H9 (cell line): Measurements from ENCODE around the gene C1orf141. TPM values are rescaled to one million over a fixed set of nuclear protein-coding genes. Genes with fewer than 3 reads are reported as not detected.

Experiments
- DNase-seq: peaks from one replicate; pipeline ENCODE4 v3.0.0-alpha.2; 2017
- H2AFZ ChIP-seq: one replicate; pipeline ENCODE4 v1.6.1; 2013; ENCODE audit warnings: mild to moderate bottlenecking, low read length, control low read depth, moderate library complexity
- H2AK5ac ChIP-seq: 2 replicates; pipeline ENCODE4 v1.6.1; 2013; ENCODE audit warnings: low read length, control low read depth, mixed read lengths; ENCODE audit not compliant: insufficient read length
- H2BK120ac ChIP-seq: one replicate; pipeline ENCODE4 v1.6.1; 2013; ENCODE audit warnings: low read depth, mild to moderate bottlenecking, low read length, control low read depth, inconsistent platforms; ENCODE audit not compliant: poor library complexity, severe bottlenecking
- H2BK12ac ChIP-seq: 2 replicates; pipeline ENCODE4 v1.6.1; 2013; ENCODE audit warnings: low read length, control low read depth, mixed read lengths, low read depth; ENCODE audit not compliant: insufficient read length
- H2BK15ac ChIP-seq: 2 replicates; pipeline ENCODE4 v1.6.1; 2013; ENCODE audit warnings: low read depth, low read length, control low read depth
- H2BK20ac ChIP-seq: one replicate; pipeline ENCODE4 v1.6.1; 2013; ENCODE audit warnings: low read depth, mild to moderate bottlenecking, low read length, control low read depth, inconsistent platforms; ENCODE audit not compliant: poor library complexity, severe bottlenecking
- H2BK5ac ChIP-seq: 2 replicates; pipeline ENCODE4 v1.6.1; 2013; ENCODE audit warnings: low read length, control low read depth, mixed read lengths; ENCODE audit not compliant: insufficient read length
- H3K14ac ChIP-seq: 2 replicates; pipeline ENCODE4 v1.6.1; 2013; ENCODE audit warnings: low read length, control low read depth; ENCODE audit not compliant: insufficient read depth
- H3K18ac ChIP-seq: 2 replicates; pipeline ENCODE4 v1.6.1; 2013; ENCODE audit warnings: low read depth, mild to moderate bottlenecking, mixed read lengths, low read length, control low read depth; ENCODE audit not compliant: insufficient read length
- H3K23ac ChIP-seq: 2 replicates; pipeline ENCODE4 v1.6.1; 2013; ENCODE audit warnings: low read length, control low read depth, mixed read lengths, low read depth; ENCODE audit not compliant: insufficient read length
- H3K23me2 ChIP-seq: 2 replicates; pipeline ENCODE4 v1.6.1; 2013; ENCODE audit warnings: low read depth, mild to moderate bottlenecking, mixed read lengths, low read length, control low read depth; ENCODE audit not compliant: insufficient read length, poor library complexity, severe bottlenecking
- H3K27ac ChIP-seq: 2 replicates; pipeline ENCODE4 v1.5.1; 2013; ENCODE audit warnings: low read length, control low read depth, mixed read lengths, low read depth; ENCODE audit not compliant: insufficient read length
- H3K27me3 ChIP-seq: 2 replicates; pipeline ENCODE4 v1.6.1; 2013; ENCODE audit warnings: low read length, control low read depth, inconsistent platforms; ENCODE audit not compliant: insufficient read depth
- H3K4ac ChIP-seq: 2 replicates; pipeline ENCODE4 v1.6.1; 2013; ENCODE audit warnings: low read depth, mild to moderate bottlenecking, control low read depth, inconsistent platforms, low read length, moderate library complexity
- H3K4me1 ChIP-seq: 2 replicates; pipeline ENCODE4 v1.6.1; 2013; ENCODE audit warnings: low read length, control low read depth, inconsistent platforms; ENCODE audit not compliant: insufficient read depth
- H3K4me2 ChIP-seq: 2 replicates; pipeline ENCODE4 v1.6.1; 2013; ENCODE audit warnings: low read length, control low read depth, mixed read lengths; ENCODE audit not compliant: insufficient read length, insufficient read depth
- H3K56ac ChIP-seq: 2 replicates; pipeline ENCODE4 v1.6.1; 2013; ENCODE audit warnings: low read depth, mild to moderate bottlenecking, mixed read lengths, low read length, control low read depth; ENCODE audit not compliant: insufficient read length
- H3K79me1 ChIP-seq: 2 replicates; pipeline ENCODE4 v1.6.1; 2013; ENCODE audit warnings: low read depth, mild to moderate bottlenecking, moderate library complexity, low read length, control low read depth, inconsistent platforms; ENCODE audit not compliant: insufficient read depth, poor library complexity, severe bottlenecking
- H3K79me2 ChIP-seq: 2 replicates; pipeline ENCODE4 v1.6.1; 2013; ENCODE audit warnings: low read length, control low read depth, inconsistent platforms; ENCODE audit not compliant: insufficient read depth
- H3K9ac ChIP-seq: 2 replicates; pipeline ENCODE4 v1.6.1; 2013; ENCODE audit warnings: low read length, control low read depth, mixed read lengths; ENCODE audit not compliant: insufficient read length; ENCODE audit errors: extremely low read depth
- H3K9me3 ChIP-seq: one replicate; pipeline ENCODE4 v1.6.1; 2013; ENCODE audit warnings: low read depth, low read length, inconsistent platforms; ENCODE audit not compliant: control insufficient read depth
- H3T11ph ChIP-seq: one replicate; pipeline ENCODE4 v1.6.1; 2013; ENCODE audit warnings: mild to moderate bottlenecking, low read length, control low read depth, inconsistent platforms
- H4K20me1 ChIP-seq: one replicate; pipeline ENCODE4 v1.6.1; 2013; ENCODE audit not compliant: control insufficient read depth, insufficient read length, insufficient read depth
- H4K5ac ChIP-seq: 2 replicates; pipeline ENCODE4 v1.6.1; 2013; ENCODE audit warnings: low read depth, mild to moderate bottlenecking, mixed read lengths, low read length, control low read depth; ENCODE audit not compliant: insufficient read length
- H4K8ac ChIP-seq: replicated peaks from 2 replicates; pipeline ENCODE4 v1.6.1; 2013; ENCODE audit warnings: low read length, control low read depth, mixed read lengths, low read depth; ENCODE audit not compliant: insufficient read length
- H4K91ac ChIP-seq: 2 replicates; pipeline ENCODE4 v1.6.1; 2013; ENCODE audit warnings: low read depth, mild to moderate bottlenecking, moderate library complexity, mixed read lengths, low read length, control low read depth; ENCODE audit not compliant: insufficient read length
- H3K27ac Mint-ChIP-seq, 3 experiments: 2 replicates in 2 of 3; 3 replicates in 1 of 3; pipeline ENCODE4 v1.8.0; 2020 to 2021; ENCODE audit warnings: mixed read lengths in 3 of 3, mild to moderate bottlenecking in 1 of 3, moderate library complexity in 1 of 3
- H3K27me3 Mint-ChIP-seq: 2 replicates; pipeline ENCODE4 v1.8.0; 2021; ENCODE audit warnings: low read depth, mild to moderate bottlenecking, moderate library complexity, mixed read lengths
- H3K36me3 Mint-ChIP-seq, 3 experiments: 2 replicates in 2 of 3; 3 replicates in 1 of 3; pipeline ENCODE4 v1.8.0; 2020 to 2021; ENCODE audit warnings: low read depth in 3 of 3, mixed read lengths in 3 of 3; ENCODE audit not compliant: insufficient read depth in 1 of 3
- H3K4me1 Mint-ChIP-seq, 2 experiments: 2 replicates each; pipeline ENCODE4 v1.8.0; 2020; ENCODE audit warnings: mixed read lengths in 2 of 2
- H3K4me3 Mint-ChIP-seq, 2 experiments: 2 replicates in 1 of 2; 3 replicates in 1 of 2; pipeline ENCODE4 v1.8.0; 2020 to 2021; ENCODE audit warnings: mild to moderate bottlenecking in 2 of 2, mixed read lengths in 2 of 2, moderate library complexity in 1 of 2
- H3K9me3 Mint-ChIP-seq, 2 experiments: 2 replicates in 1 of 2; 3 replicates in 1 of 2; pipeline ENCODE4 v1.8.0; 2020; ENCODE audit warnings: mild to moderate bottlenecking in 2 of 2, mixed read lengths in 2 of 2, moderate library complexity in 1 of 2
- CTCF ChIP-seq: fragments of 200-600 bp; sonication (generic); conservative IDR thresholded peaks from 3 replicates; pipeline ENCODE4 v1.8.0; 2021; ENCODE audit warnings: antibody characterized with exemption, mild to moderate bottlenecking
- WGBS: extraction: QIAGEN DNeasy Blood & Tissue Kit; methylation state at CpG from one replicate; pipeline ENCODE4 v1.1.7; 2013; ENCODE audit warnings: missing lambda C conversion rate, low lambda C conversion rate, mixed read lengths; ENCODE audit not compliant: insufficient read length; ENCODE audit errors: extremely low coverage; 5-methylcytosine and 5-hydroxymethylcytosine counted together
- total RNA-seq: library from RNA; stranded (reverse); gene quantifications from 2 replicates; pipeline ENCODE4 v1.2.1, GENCODE V29; 2021

Gene C1orf141
- total RNA-seq, 1 experiment from 2014 or later = not detected

- Histone ChIP-seq H3K79me1 (no peaks in the 10 kb centered on the region), H3K4me2 (no peak overlapping the region), H2BK20ac (no peak overlapping the region), H2BK15ac (no peak overlapping the region), H2BK5ac (no peak overlapping the region), H3K14ac (no peak overlapping the region), H2BK120ac (no peak overlapping the region), H3K4ac (no peak overlapping the region), H2BK12ac (no peak overlapping the region), H4K8ac (no peak overlapping the region), H3K27me3 (no peaks in the 10 kb centered on the region), H3K23ac (no peak overlapping the region), H3K4me1 (peaks cover 3% of the 10 kb centered on the region; the same call in 1 of the 2 replicates), H3K9me3 (no peaks in the 10 kb centered on the region), H4K91ac (no peak overlapping the region), H2AK5ac (no peak overlapping the region), H3K18ac (no peak overlapping the region), H4K5ac (no peak overlapping the region), H3K56ac (no peak overlapping the region), H3K27ac (no peak overlapping the region), H2AFZ (no peak overlapping the region), H3K79me2 (no peaks in the 10 kb centered on the region), H3T11ph (no peak overlapping the region), H3K23me2 (no peaks in the 10 kb centered on the region), H3K9ac (no peak overlapping the region), H4K20me1 (no peaks in the 10 kb centered on the region)
- Mint-ChIP-seq H3K9me3 (no peaks in the 10 kb centered on the region), H3K27ac (no peak overlapping the region), H3K36me3 (no peaks in the 10 kb centered on the region), H3K4me1 (peaks cover 0 to 6% of the 10 kb centered on the region in 2 experiments; a peak in 1 of 4 replicates), H3K4me3 (no peak overlapping the region), H3K27me3 (no peaks in the 10 kb centered on the region)
- DNase-seq = no peak
- no peak for TF ChIP-seq CTCF
- WGBS = no CpG with 5 or more reads among the region's 1 CpG
Measured at GRCh38 chr1:67126974-67127373, 7.8 kb downstream of the C1orf141 start.
